HFF-Myc (cell line): ENCODE measurements around the gene PARN.

Experiments used
- DNase-seq: peaks from one replicate; pipeline ENCODE4 v3.0.0-alpha.2; 2011; ENCODE audit warnings: low read depth; ENCODE audit errors: extremely low read depth
- H3K4me3 ChIP-seq: replicated peaks from 2 replicates; pipeline ENCODE4 v1.5.1; 2011; ENCODE audit warnings: low read depth, mild to moderate bottlenecking, control low read depth, low read length
- TF ChIP-seq, protein P1 (sequence below): IDR thresholded peaks from 2 replicates; pipeline ENCODE4 v1.5.1; 2012; ENCODE audit warnings: mild to moderate bottlenecking, low read depth, low read length, control low read depth; ENCODE audit errors: missing control alignments

The PARN gene

GRCh38 chr16:14616280-14616679, 13.8 kb downstream of the PARN start:
- no peak overlapping the region for H3K4me3 ChIP-seq
- TF ChIP-seq, protein P1, sequence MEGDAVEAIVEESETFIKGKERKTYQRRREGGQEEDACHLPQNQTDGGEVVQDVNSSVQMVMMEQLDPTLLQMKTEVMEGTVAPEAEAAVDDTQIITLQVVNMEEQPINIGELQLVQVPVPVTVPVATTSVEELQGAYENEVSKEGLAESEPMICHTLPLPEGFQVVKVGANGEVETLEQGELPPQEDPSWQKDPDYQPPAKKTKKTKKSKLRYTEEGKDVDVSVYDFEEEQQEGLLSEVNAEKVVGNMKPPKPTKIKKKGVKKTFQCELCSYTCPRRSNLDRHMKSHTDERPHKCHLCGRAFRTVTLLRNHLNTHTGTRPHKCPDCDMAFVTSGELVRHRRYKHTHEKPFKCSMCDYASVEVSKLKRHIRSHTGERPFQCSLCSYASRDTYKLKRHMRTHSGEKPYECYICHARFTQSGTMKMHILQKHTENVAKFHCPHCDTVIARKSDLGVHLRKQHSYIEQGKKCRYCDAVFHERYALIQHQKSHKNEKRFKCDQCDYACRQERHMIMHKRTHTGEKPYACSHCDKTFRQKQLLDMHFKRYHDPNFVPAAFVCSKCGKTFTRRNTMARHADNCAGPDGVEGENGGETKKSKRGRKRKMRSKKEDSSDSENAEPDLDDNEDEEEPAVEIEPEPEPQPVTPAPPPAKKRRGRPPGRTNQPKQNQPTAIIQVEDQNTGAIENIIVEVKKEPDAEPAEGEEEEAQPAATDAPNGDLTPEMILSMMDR, result no peak
- DNase-seq, result no peak

GRCh38 chr16:14613991-14614390, 16.1 kb downstream of the PARN start:
- TF ChIP-seq, protein P1, result no peak
- DNase-seq, result no peak
- no peak overlapping the region for H3K4me3 ChIP-seq

DNA sequence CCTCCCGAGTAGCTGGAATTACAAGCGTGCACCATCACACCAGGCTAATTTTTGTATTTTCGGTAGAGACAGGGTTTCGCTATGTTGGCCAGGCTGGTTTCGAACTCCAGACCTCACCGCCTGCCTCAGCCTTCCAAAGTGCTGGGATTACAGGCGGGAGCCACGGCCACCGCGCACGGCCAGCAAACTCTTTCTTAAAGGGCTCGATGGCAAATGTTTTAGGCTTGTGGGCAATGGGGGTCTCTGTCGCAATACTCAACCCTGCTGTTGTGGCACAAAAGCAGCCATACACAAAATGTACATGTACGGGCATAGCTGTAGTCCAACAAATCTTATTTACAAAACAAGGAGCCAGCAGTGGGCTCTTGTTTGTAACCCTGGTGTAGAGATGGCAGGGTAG, 18.4 kb downstream of the PARN start:
- no peak overlapping the region for H3K4me3 ChIP-seq
- DNase-seq, result no peak
- TF ChIP-seq, protein P1, result no peak

DNA sequence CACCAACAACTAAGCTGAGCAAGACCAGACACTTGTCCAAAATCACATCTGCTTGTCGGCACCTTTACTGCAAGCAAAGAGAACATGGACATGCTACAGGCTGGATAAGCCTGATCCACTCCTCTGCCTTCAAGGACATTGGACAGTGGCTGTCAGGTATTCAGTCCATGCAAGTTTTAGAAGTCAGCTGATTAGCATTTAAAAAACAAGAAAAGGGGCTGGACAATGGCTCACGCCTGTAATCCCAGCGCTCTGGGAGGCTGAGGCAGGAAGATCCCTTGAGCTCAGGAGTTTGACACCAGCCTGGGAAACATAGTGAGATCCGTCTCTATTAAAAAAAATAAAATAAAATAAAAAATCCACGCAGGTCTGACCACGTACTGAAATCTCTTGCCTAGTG, 20.3 kb downstream of the PARN start:
- TF ChIP-seq, protein P1, result no peak
- DNase-seq, result no peak
- no peak overlapping the region for H3K4me3 ChIP-seq

DNA sequence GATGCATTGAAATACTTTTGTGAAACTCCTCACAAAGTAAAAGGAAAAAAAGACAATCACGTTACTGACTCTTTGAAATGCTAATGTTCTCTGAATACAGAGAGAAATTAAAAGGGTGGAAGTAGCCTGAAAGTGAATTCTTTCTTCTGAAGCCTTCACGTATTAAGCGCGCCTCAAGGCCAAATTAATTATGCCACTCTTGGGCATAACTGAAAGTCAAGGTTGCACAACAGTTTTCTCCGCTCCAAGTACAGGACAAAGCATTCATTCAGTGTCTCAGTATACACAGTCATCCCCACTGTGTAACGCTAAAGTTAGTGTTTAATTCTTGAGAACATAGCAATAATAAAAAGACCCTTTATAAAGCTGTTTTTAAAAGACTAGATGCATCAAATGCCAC, 21.5 kb downstream of the PARN start:
- no peak overlapping the region for H3K4me3 ChIP-seq
- no peak for DNase-seq
- TF ChIP-seq, protein P1, result no peak

DNA sequence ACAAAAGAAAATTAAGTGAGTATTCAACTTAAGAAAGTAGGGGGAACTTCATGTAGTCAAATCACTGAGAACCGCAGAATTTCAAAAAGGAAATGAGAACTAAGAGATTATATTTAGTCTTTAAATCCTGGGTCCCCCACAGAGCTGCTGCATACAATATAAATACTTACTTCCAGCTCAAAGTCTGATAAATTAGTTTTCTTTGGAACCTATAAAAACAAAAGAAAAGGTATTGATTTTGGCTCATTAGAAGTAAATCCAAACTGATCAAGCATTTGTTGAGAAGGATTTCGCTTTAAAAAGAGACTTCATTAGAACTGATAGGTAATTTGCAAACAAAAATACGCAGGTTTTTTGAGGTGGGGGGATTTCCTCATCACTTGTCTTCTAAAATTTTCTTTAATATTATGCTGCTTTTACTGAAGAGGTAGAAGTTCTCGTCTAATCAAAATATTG, 21.9 kb downstream of the PARN start:
- H3K4me3 ChIP-seq, result no peak overlapping the region
- DNase-seq, result no peak
- TF ChIP-seq, protein P1, result no peak

DNA sequence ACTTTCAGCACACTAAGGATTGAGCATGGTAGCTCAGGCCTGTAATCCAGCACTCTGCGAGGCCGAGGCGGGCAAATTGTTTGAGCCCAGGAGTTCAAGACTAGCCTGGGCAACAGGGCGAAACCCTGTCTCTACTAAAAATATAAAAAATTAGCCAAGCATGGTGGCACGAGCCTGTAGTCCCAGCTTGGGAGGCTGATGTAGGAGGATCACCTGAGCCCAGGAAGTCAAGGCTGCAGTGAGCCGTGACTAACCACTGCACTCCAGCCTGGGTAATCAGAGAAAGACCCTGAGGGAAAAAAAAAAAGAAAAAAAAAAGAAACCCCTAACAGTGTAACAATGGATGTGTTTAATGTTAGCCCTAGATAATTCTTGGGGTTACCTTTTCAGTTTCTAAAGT, 24.0 kb downstream of the PARN start:
- no peak for DNase-seq
- H3K4me3 ChIP-seq, result no peak overlapping the region
- TF ChIP-seq, protein P1, result no peak
